ENCODE measurements around the gene INPP5F. TPM values are rescaled to one million over a fixed set of nuclear protein-coding genes. Genes with fewer than 3 reads are reported as not detected.

The INPP5F gene
- polyA plus RNA-seq, 1 donor (not counting 4 experiments of a cell fraction or from before 2014, with no cell fraction given): 21.1 TPM

DNA sequence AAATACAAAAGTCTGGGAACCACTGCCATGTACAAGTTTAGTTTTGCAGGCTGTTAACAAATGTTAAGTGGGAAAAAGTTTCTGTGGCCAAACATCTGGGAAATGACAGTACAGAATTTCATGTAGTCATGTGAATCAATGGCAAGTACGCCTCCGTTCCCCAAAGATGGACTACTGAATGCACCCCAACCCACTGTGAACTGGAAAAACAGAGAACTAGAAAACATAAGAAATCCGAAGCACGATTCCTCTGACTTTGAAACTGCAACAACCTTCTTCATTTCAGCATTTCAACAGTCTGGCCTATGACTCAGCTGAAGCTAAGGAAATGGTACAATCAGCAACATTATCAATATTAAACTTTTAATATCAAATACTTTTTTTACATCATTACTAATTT lies 105.0 kb downstream of the INPP5F start:
- no peak overlapping the region for H3K9ac ChIP-seq (ENCODE audit: control insufficient read depth, extremely low read depth, insufficient read depth, low read length)
- peaks cover 17 to 27% of the 10 kb centered on the region in 2 experiments for H3K36me3 ChIP-seq (ENCODE audit: control insufficient read depth in 2 of 2, extremely low read depth in 1 of 2, insufficient read depth in 2 of 2, low read length in 2 of 2)

DNA sequence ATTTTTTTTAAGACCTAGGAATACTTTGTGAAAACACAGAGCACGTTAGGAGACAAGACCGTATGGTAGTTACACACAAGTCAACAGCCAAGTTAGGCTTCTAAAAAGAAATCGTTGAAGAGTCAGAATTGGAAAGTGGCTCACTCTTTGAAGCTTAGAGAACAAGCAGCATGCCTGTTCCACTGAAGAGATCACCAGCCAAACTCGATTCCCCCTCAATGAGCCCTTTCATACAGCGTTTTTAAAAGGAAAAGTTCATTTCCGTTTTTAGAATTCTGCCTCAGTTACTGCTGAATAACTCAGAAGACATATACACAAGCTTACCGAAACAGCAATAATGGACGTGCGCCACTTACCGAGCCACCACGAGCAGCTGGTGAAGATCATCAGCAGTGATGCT lies 105.8 kb downstream of the INPP5F start:
- FAIRE-seq (no peak), DNase-seq (ENCODE audit: low read depth, low spot score) (no peak)
- H3K4me3 ChIP-seq (ENCODE audit: control insufficient read depth in 2 of 3, extremely low read depth in 1 of 3, insufficient read depth in 2 of 3, low read depth in 1 of 3, low read length in 3 of 3): no peak overlapping the region
- H3K4me2 ChIP-seq (ENCODE audit: control insufficient read depth, extremely low read depth, insufficient read depth, low read depth, low read length): no peak overlapping the region
- no peaks in the 10 kb centered on the region for H3K4me1 ChIP-seq (ENCODE audit: control insufficient read depth, extremely low read depth, insufficient read depth, low read length)
- H3K79me2 ChIP-seq (ENCODE audit: control insufficient read depth, insufficient read depth, low read length): no peaks in the 10 kb centered on the region
- no peak overlapping the region for H2AFZ ChIP-seq (ENCODE audit: control insufficient read depth, low read length)
- H3K27me3 ChIP-seq (ENCODE audit: control insufficient read depth, extremely low read depth, insufficient read depth, low read length): no peaks in the 10 kb centered on the region
- TF ChIP-seq, protein P1, sequence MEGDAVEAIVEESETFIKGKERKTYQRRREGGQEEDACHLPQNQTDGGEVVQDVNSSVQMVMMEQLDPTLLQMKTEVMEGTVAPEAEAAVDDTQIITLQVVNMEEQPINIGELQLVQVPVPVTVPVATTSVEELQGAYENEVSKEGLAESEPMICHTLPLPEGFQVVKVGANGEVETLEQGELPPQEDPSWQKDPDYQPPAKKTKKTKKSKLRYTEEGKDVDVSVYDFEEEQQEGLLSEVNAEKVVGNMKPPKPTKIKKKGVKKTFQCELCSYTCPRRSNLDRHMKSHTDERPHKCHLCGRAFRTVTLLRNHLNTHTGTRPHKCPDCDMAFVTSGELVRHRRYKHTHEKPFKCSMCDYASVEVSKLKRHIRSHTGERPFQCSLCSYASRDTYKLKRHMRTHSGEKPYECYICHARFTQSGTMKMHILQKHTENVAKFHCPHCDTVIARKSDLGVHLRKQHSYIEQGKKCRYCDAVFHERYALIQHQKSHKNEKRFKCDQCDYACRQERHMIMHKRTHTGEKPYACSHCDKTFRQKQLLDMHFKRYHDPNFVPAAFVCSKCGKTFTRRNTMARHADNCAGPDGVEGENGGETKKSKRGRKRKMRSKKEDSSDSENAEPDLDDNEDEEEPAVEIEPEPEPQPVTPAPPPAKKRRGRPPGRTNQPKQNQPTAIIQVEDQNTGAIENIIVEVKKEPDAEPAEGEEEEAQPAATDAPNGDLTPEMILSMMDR (optimal IDR thresholded peaks at IDR 0.05 in 1 of 3, IDR thresholded peaks at IDR 0.05 in 1 of 3, conservative IDR thresholded peaks at IDR 0.05 in 1 of 3; ENCODE audit: extremely low read depth in 1 of 3, insufficient read depth in 2 of 3, low read length in 3 of 3): no peak
- TF ChIP-seq EZH2 (IDR thresholded peaks at IDR 0.05; ENCODE audit: low read length): no peak
- H3K9me1 ChIP-seq (ENCODE audit: control insufficient read depth, extremely low read depth, insufficient read depth, low read length): peaks cover under 1% of the 10 kb centered on the region
- H4K20me1 ChIP-seq (ENCODE audit: control insufficient read depth, extremely low read depth, insufficient read depth, low read length): no peaks in the 10 kb centered on the region
- no peak overlapping the region for H3K27ac ChIP-seq (ENCODE audit: control insufficient read depth, insufficient read depth, low read length)
- dilution Hi-C loops (cut with MboI; ENCODE audit: extremely low pct_ligation_motif_present, low sequenced_read_pairs): no loop called here
- H3K36me3 ChIP-seq (ENCODE audit: control insufficient read depth in 2 of 2, extremely low read depth in 1 of 2, insufficient read depth in 2 of 2, low read length in 2 of 2): peaks cover 18 to 33% of the 10 kb centered on the region in 2 experiments
- H3K9me3 ChIP-seq (ENCODE audit: control insufficient read depth, low read depth, low read length): no peaks in the 10 kb centered on the region
- no peak overlapping the region for H3K9ac ChIP-seq (ENCODE audit: control insufficient read depth, extremely low read depth, insufficient read depth, low read length)

More for the DNA sequence above, 105.0 kb downstream of the INPP5F start:
- DNase-seq (ENCODE audit: low read depth, low spot score) (no peak), FAIRE-seq (no peak)
- Histone ChIP-seq H3K27me3 (ENCODE audit: control insufficient read depth, extremely low read depth, insufficient read depth, low read length) (no peaks in the 10 kb centered on the region), H4K20me1 (ENCODE audit: control insufficient read depth, extremely low read depth, insufficient read depth, low read length) (no peaks in the 10 kb centered on the region), H3K79me2 (ENCODE audit: control insufficient read depth, insufficient read depth, low read length) (no peaks in the 10 kb centered on the region), H3K9me3 (ENCODE audit: control insufficient read depth, low read depth, low read length) (no peaks in the 10 kb centered on the region), H3K4me2 (ENCODE audit: control insufficient read depth, extremely low read depth, insufficient read depth, low read depth, low read length) (no peak overlapping the region), H2AFZ (ENCODE audit: control insufficient read depth, low read length) (no peak overlapping the region), H3K9me1 (ENCODE audit: control insufficient read depth, extremely low read depth, insufficient read depth, low read length) (no peaks in the 10 kb centered on the region), H3K4me1 (ENCODE audit: control insufficient read depth, extremely low read depth, insufficient read depth, low read length) (no peaks in the 10 kb centered on the region), H3K27ac (ENCODE audit: control insufficient read depth, insufficient read depth, low read length) (no peak overlapping the region), H3K4me3 (ENCODE audit: control insufficient read depth in 2 of 3, extremely low read depth in 1 of 3, insufficient read depth in 2 of 3, low read depth in 1 of 3, low read length in 3 of 3) (no peak overlapping the region)
- TF ChIP-seq, protein P1 (optimal IDR thresholded peaks at IDR 0.05 in 1 of 3, IDR thresholded peaks at IDR 0.05 in 1 of 3, conservative IDR thresholded peaks at IDR 0.05 in 1 of 3; ENCODE audit: extremely low read depth in 1 of 3, insufficient read depth in 2 of 3, low read length in 3 of 3): no peak
- TF ChIP-seq EZH2 (IDR thresholded peaks at IDR 0.05; ENCODE audit: low read length): no peak
- dilution Hi-C loops (cut with MboI; ENCODE audit: extremely low pct_ligation_motif_present, low sequenced_read_pairs): no loop called here
